Endometrium (tissue), 2 donors: ENCODE measurements around the gene PRKX.
"Not testable (repeated sequence)": the region's sequence is repeated elsewhere in the genome, so short reads cannot be mapped to it uniquely, and the experiment has no call there.

Source experiments
- FAIRE-seq: peaks from 2 replicates; lab custom pipeline; 2012; peaks lifted over from hg19 to GRCh38; lab: Jason Lieb, UNC
- donor health status: control.
- donor health status: control.

Gene PRKX

GRCh38 chrX:3713225-3713936 lies at the start of gene PRKX:
Gene PRKX, minus strand, starts transcription at chrX:3713649. Its CDS starts 396 bp downstream, at chrX:3713253.
- FAIRE-seq = no peak

GRCh38 chrX:3763111-3763510 lies 49.7 kb upstream of the PRKX start:
- no peak for FAIRE-seq

GRCh38 chrX:3757510-3758025 lies 44.1 kb upstream of the PRKX start:
- no peak for FAIRE-seq

- FAIRE-seq = no peak
Observed at GRCh38 chrX:3748052-3748559, 34.7 kb upstream of the PRKX start.

GRCh38 chrX:3743801-3744439 lies 30.5 kb upstream of the PRKX start:
- no peak for FAIRE-seq

GRCh38 chrX:3740946-3741345 lies 27.5 kb upstream of the PRKX start:
- not testable (repeated sequence) for FAIRE-seq

- FAIRE-seq = no peak
Observed at GRCh38 chrX:3738509-3738908, 25.1 kb upstream of the PRKX start.

GRCh38 chrX:3736536-3736935 lies 23.1 kb upstream of the PRKX start:
- FAIRE-seq = not testable (repeated sequence)

- not testable (repeated sequence) for FAIRE-seq
Observed at GRCh38 chrX:3735891-3736290, 22.4 kb upstream of the PRKX start.

- FAIRE-seq = not testable (repeated sequence)
Observed at GRCh38 chrX:3734456-3734855, 21.0 kb upstream of the PRKX start.

GRCh38 chrX:3733043-3733430 lies 19.6 kb upstream of the PRKX start:
- FAIRE-seq = no peak

GRCh38 chrX:3732326-3733042 lies 19.0 kb upstream of the PRKX start:
- FAIRE-seq = not testable (repeated sequence)

- no peak for FAIRE-seq
Observed at GRCh38 chrX:3728454-3728853, 15.0 kb upstream of the PRKX start.

GRCh38 chrX:3723460-3723859 lies 10.0 kb upstream of the PRKX start:
- FAIRE-seq = not testable (repeated sequence)

- FAIRE-seq = no peak
Observed at GRCh38 chrX:3717742-3718420, 4.4 kb upstream of the PRKX start.

- FAIRE-seq = no peak
Observed at GRCh38 chrX:3715921-3716320, 2.5 kb upstream of the PRKX start.

GRCh38 chrX:3714706-3715479 lies 1.4 kb upstream of the PRKX start:
- FAIRE-seq = not testable (repeated sequence)

GRCh38 chrX:3713937-3714434 lies 537 bp upstream of the PRKX start:
- no peak for FAIRE-seq

GRCh38 chrX:3712870-3713224 lies 602 bp downstream of the PRKX start:
- FAIRE-seq = no peak

GRCh38 chrX:3712051-3712869 lies 1.2 kb downstream of the PRKX start:
- FAIRE-seq = no peak
